K562 (cell line): Measurements from ENCODE around the gene CLCNKB. TPM values are rescaled to one million over a fixed set of nuclear protein-coding genes. Genes with fewer than 3 reads are reported as not detected.

Experiments used
- ASH1L ChIP-seq: fragments of 450-650 bp; IDR thresholded peaks from 2 replicates; pipeline ENCODE4 v1.6.1; 2018; ENCODE audit warnings: borderline replicate concordance, mild to moderate bottlenecking, low read depth; ENCODE audit not compliant: partially characterized antibody
- CBX1 ChIP-seq: sonication (generic); IDR thresholded peaks from 2 replicates; pipeline ENCODE4 v1.6.1; 2016; ENCODE audit warnings: antibody characterized with exemption, low read depth, mild to moderate bottlenecking
- CCNT2 ChIP-seq: IDR thresholded peaks from 2 replicates; pipeline ENCODE4 v1.6.1; 2011; ENCODE audit warnings: borderline replicate concordance, low read depth, mild to moderate bottlenecking, moderate library complexity, mixed read lengths, low read length; ENCODE audit not compliant: insufficient read length; ENCODE audit errors: extremely low read depth
- CTBP1 ChIP-seq: fragments of 450-650 bp; IDR thresholded peaks from 2 replicates; pipeline ENCODE4 v1.6.1; 2016; ENCODE audit warnings: borderline replicate concordance
- EWSR1 ChIP-seq: fragments of 450-650 bp; IDR thresholded peaks from 2 replicates; pipeline ENCODE4 v1.6.1; 2018; ENCODE audit warnings: borderline replicate concordance, mild to moderate bottlenecking, low read depth, moderate library complexity; ENCODE audit not compliant: partially characterized antibody
- FIP1L1 ChIP-seq: fragments of 200-400 bp; formaldehyde crosslinking; IDR thresholded peaks from 2 replicates; pipeline ENCODE4 v1.6.1; 2018; ENCODE audit warnings: mild to moderate bottlenecking, low read depth, low read length; ENCODE audit not compliant: poor library complexity, severe bottlenecking
- GTF2A2 ChIP-seq: IDR thresholded peaks from 2 replicates; pipeline ENCODE4 v1.6.1; 2016; ENCODE audit warnings: mild to moderate bottlenecking, missing genetic modification characterization, missing compliant biosample characterization
- HLTF ChIP-seq: fragments of 450-650 bp; IDR thresholded peaks from 2 replicates; pipeline ENCODE4 v1.6.1; 2016
- HNRNPLL ChIP-seq: fragments of 200-400 bp; formaldehyde crosslinking; IDR thresholded peaks from 2 replicates; pipeline ENCODE4 v1.6.1; 2017; ENCODE audit warnings: low read length, low read depth, mild to moderate bottlenecking; ENCODE audit not compliant: poor library complexity, severe bottlenecking
- MECOM ChIP-seq: fragments of 250-450 bp; sonication (Bioruptor Pico); IDR thresholded peaks from 2 replicates; pipeline ENCODE4 v1.8.0; 2022; ENCODE audit warnings: inconsistent platforms
- MTA3 ChIP-seq: fragments of 450-650 bp; formaldehyde crosslinking; IDR thresholded peaks from 2 replicates; pipeline ENCODE4 v1.6.1; 2017; ENCODE audit warnings: mild to moderate bottlenecking, borderline replicate concordance
- POLR2A ChIP-seq: fragments of 450-650 bp; conservative IDR thresholded peaks from 2 replicates; pipeline ENCODE4 v1.6.1; 2016
- RFX5 ChIP-seq: IDR thresholded peaks from 2 replicates; pipeline ENCODE4 v1.6.1; 2011; ENCODE audit warnings: low read depth, mild to moderate bottlenecking, improper control_type of control experiment, low read length
- SAFB2 ChIP-seq: fragments of 200-400 bp; formaldehyde crosslinking; IDR thresholded peaks from 2 replicates; pipeline ENCODE4 v1.6.1; 2018; ENCODE audit warnings: borderline replicate concordance, low read length, low read depth, moderate library complexity; ENCODE audit not compliant: severe bottlenecking
- SMC3 ChIP-seq: conservative IDR thresholded peaks from 2 replicates; pipeline ENCODE4 v1.6.1; 2011; ENCODE audit warnings: low read depth, low read length, improper control_type of control experiment; ENCODE audit not compliant: insufficient read depth
- STAT5B ChIP-seq: fragments of 250-450 bp; sonication (Bioruptor Pico); IDR thresholded peaks from 2 replicates; pipeline ENCODE4 v1.8.0; 2021; ENCODE audit warnings: mild to moderate bottlenecking, inconsistent platforms
- XRCC5 ChIP-seq: fragments of 200-400 bp; formaldehyde crosslinking; IDR thresholded peaks from 2 replicates; pipeline ENCODE4 v1.6.1; 2017; ENCODE audit warnings: low read depth, mild to moderate bottlenecking, low read length
- polyA plus RNA-seq, 8 experiments: library from polyadenylated mRNA; depleted of rRNA in 4 of 8; stranded (reverse) in 5 of 8; unstranded in 3 of 8; fragments of >200 nt; fragmentation: Nextera tagmentation in 2 of 8; fragmentation: Illumina TruSeq in 1 of 8; extraction: Ambion mirVana in 2 of 8; extraction: Trizol in 1 of 8; gene quantifications; 2 replicates each; pipeline versions ENCODE4 v1.2.1 to v1.2.3, GENCODE V29; 2011 to 2014; ENCODE audit warnings: inconsistent platforms in 1 of 8, missing spikeins in 1 of 8
- total RNA-seq, 7 experiments: library from RNA; depleted of rRNA in 6 of 7; stranded (reverse); fragments of >200 nt in 6 of 7; fragmentation: Illumina TruSeq in 2 of 7; extraction: Trizol in 2 of 7; gene quantifications; 2 replicates each; pipeline versions ENCODE4 v1.2.1 to v1.2.3, GENCODE V29; 2011 to 2021; ENCODE audit warnings: low replicate concordance in 1 of 7
- TF ChIP-seq, protein P1 (sequence below): fragments of 200-800 bp; sonication (Bioruptor generic); IDR thresholded peaks from 2 replicates; pipeline ENCODE4 v1.6.1; 2017; ENCODE audit warnings: missing genetic modification characterization, missing compliant biosample characterization
- TF ChIP-seq, protein P2 (sequence below): IDR thresholded peaks from 2 replicates; pipeline ENCODE4 v1.6.1; 2016; ENCODE audit warnings: missing genetic modification characterization, missing compliant biosample characterization
- TF ChIP-seq, protein P3 (sequence below), 2 experiments: fragments of 150-350 bp in 1 of 2; IDR thresholded peaks; 2 replicates each; pipeline ENCODE4 v1.6.1; 2012 to 2016; ENCODE audit warnings: low read depth in 2 of 2, low read length in 2 of 2, mild to moderate bottlenecking in 1 of 2, moderate library complexity in 1 of 2

Gene CLCNKB
- total and polyA plus RNA-seq, 9 of the 15 experiments (the other 6 are each of a cell fraction or from before 2014, with no cell fraction given) = 0.08 to 1.7 (median 0.64) TPM

DNA sequence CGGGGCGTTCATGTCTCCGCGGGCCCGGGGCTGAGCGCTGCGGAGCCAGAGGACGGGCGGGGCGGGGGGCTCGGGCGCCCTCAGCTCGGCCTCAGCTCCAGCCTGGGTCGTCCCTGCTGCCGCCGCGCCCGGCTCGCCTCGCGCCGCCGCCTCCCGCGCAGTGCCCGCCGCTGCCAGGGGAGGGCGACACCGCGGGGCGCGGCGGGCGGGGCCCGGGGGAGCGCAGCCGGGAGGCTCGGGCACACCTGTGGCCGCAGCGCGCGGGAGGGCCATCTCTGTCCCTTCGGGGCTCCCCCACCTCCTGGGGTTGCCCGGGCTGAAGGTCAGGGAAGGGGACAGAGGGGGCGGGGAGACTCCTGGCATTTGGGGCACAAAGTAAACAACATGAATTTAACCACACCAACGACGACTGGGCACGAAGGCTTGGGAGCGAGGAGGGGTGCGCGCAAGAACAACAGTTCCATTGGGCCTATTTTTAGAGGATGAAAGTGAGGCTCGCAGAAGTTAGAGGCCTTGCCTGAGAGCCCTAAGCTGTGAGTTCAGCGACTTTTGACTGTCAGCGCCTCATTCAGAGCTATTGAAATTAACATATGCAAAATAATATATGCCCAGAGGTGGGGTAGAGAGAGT is 30.0 kb downstream of the CLCNKB start, which contains the start of gene FAM131C (continued):
- TF ChIP-seq, protein P1, sequence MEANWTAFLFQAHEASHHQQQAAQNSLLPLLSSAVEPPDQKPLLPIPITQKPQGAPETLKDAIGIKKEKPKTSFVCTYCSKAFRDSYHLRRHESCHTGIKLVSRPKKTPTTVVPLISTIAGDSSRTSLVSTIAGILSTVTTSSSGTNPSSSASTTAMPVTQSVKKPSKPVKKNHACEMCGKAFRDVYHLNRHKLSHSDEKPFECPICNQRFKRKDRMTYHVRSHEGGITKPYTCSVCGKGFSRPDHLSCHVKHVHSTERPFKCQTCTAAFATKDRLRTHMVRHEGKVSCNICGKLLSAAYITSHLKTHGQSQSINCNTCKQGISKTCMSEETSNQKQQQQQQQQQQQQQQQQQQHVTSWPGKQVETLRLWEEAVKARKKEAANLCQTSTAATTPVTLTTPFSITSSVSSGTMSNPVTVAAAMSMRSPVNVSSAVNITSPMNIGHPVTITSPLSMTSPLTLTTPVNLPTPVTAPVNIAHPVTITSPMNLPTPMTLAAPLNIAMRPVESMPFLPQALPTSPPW (CRISPR knock-in tag) = peak; percentile 95
- TF ChIP-seq RFX5 = no peak
- TF ChIP-seq CBX1 = peak; percentile 50; the same call in 1 of the 2 replicates
- TF ChIP-seq POLR2A = peak; percentile 60
- no peak for TF ChIP-seq SAFB2
- no peak for TF ChIP-seq EWSR1
- TF ChIP-seq XRCC5 = peak; percentile 38; the same call in 1 of the 2 replicates
- TF ChIP-seq HNRNPLL = no peak
- peak; percentile 82 for TF ChIP-seq FIP1L1
- no peak for TF ChIP-seq GTF2A2 (tag)
- no peak for TF ChIP-seq HLTF
- TF ChIP-seq ASH1L = no peak
- TF ChIP-seq, protein P2, sequence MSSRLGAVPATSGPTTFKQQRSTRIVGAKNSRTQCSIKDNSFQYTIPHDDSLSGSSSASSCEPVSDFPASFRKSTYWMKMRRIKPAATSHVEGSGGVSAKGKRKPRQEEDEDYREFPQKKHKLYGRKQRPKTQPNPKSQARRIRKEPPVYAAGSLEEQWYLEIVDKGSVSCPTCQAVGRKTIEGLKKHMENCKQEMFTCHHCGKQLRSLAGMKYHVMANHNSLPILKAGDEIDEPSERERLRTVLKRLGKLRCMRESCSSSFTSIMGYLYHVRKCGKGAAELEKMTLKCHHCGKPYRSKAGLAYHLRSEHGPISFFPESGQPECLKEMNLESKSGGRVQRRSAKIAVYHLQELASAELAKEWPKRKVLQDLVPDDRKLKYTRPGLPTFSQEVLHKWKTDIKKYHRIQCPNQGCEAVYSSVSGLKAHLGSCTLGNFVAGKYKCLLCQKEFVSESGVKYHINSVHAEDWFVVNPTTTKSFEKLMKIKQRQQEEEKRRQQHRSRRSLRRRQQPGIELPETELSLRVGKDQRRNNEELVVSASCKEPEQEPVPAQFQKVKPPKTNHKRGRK (tag) = no peak
- TF ChIP-seq MECOM (CRISPR knock-in tag) = no peak
- TF ChIP-seq STAT5B (CRISPR knock-in tag) = no peak
- peak; percentile 40; the same call in 1 of the 2 replicates for TF ChIP-seq SMC3
- TF ChIP-seq MTA3 = peak; percentile 45; the same call in 1 of the 2 replicates
- TF ChIP-seq CTBP1 = peak; percentile 37; the same call in 1 of the 2 replicates
- TF ChIP-seq CCNT2 = peak; percentile 42
- TF ChIP-seq, protein P3, sequence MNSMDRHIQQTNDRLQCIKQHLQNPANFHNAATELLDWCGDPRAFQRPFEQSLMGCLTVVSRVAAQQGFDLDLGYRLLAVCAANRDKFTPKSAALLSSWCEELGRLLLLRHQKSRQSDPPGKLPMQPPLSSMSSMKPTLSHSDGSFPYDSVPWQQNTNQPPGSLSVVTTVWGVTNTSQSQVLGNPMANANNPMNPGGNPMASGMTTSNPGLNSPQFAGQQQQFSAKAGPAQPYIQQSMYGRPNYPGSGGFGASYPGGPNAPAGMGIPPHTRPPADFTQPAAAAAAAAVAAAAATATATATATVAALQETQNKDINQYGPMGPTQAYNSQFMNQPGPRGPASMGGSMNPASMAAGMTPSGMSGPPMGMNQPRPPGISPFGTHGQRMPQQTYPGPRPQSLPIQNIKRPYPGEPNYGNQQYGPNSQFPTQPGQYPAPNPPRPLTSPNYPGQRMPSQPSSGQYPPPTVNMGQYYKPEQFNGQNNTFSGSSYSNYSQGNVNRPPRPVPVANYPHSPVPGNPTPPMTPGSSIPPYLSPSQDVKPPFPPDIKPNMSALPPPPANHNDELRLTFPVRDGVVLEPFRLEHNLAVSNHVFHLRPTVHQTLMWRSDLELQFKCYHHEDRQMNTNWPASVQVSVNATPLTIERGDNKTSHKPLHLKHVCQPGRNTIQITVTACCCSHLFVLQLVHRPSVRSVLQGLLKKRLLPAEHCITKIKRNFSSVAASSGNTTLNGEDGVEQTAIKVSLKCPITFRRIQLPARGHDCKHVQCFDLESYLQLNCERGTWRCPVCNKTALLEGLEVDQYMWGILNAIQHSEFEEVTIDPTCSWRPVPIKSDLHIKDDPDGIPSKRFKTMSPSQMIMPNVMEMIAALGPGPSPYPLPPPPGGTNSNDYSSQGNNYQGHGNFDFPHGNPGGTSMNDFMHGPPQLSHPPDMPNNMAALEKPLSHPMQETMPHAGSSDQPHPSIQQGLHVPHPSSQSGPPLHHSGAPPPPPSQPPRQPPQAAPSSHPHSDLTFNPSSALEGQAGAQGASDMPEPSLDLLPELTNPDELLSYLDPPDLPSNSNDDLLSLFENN (IDR thresholded peaks at IDR 0.05; ENCODE audit: low read depth in 2 of 2, low read length in 2 of 2) = peak in 1 of 2 experiments; percentile 48; a peak in 1 of 4 replicates
